Measurements from ENCODE around the gene NECAB3. TPM values are rescaled to one million over a fixed set of nuclear protein-coding genes. Genes with fewer than 3 reads are reported as not detected.

The NECAB3 gene
- total RNA-seq, 1 experiment from 2014 or later: 46.4 TPM

- ChIA-PET CTCF (no interaction called here), POLR2A (no interaction called here)
- no peak for TF ChIP-seq SIN3A (IDR thresholded peaks at IDR 0.05; ENCODE audit: borderline replicate concordance, insufficient read depth, low read depth, low read length)
- no peak for TF ChIP-seq TCF7L2 (IDR thresholded peaks at IDR 0.05; ENCODE audit: low read depth, low read length)
- TF ChIP-seq, protein P1, sequence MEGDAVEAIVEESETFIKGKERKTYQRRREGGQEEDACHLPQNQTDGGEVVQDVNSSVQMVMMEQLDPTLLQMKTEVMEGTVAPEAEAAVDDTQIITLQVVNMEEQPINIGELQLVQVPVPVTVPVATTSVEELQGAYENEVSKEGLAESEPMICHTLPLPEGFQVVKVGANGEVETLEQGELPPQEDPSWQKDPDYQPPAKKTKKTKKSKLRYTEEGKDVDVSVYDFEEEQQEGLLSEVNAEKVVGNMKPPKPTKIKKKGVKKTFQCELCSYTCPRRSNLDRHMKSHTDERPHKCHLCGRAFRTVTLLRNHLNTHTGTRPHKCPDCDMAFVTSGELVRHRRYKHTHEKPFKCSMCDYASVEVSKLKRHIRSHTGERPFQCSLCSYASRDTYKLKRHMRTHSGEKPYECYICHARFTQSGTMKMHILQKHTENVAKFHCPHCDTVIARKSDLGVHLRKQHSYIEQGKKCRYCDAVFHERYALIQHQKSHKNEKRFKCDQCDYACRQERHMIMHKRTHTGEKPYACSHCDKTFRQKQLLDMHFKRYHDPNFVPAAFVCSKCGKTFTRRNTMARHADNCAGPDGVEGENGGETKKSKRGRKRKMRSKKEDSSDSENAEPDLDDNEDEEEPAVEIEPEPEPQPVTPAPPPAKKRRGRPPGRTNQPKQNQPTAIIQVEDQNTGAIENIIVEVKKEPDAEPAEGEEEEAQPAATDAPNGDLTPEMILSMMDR (IDR thresholded peaks at IDR 0.05): no peak
- TF ChIP-seq, protein P2, sequence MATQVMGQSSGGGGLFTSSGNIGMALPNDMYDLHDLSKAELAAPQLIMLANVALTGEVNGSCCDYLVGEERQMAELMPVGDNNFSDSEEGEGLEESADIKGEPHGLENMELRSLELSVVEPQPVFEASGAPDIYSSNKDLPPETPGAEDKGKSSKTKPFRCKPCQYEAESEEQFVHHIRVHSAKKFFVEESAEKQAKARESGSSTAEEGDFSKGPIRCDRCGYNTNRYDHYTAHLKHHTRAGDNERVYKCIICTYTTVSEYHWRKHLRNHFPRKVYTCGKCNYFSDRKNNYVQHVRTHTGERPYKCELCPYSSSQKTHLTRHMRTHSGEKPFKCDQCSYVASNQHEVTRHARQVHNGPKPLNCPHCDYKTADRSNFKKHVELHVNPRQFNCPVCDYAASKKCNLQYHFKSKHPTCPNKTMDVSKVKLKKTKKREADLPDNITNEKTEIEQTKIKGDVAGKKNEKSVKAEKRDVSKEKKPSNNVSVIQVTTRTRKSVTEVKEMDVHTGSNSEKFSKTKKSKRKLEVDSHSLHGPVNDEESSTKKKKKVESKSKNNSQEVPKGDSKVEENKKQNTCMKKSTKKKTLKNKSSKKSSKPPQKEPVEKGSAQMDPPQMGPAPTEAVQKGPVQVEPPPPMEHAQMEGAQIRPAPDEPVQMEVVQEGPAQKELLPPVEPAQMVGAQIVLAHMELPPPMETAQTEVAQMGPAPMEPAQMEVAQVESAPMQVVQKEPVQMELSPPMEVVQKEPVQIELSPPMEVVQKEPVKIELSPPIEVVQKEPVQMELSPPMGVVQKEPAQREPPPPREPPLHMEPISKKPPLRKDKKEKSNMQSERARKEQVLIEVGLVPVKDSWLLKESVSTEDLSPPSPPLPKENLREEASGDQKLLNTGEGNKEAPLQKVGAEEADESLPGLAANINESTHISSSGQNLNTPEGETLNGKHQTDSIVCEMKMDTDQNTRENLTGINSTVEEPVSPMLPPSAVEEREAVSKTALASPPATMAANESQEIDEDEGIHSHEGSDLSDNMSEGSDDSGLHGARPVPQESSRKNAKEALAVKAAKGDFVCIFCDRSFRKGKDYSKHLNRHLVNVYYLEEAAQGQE (IDR thresholded peaks at IDR 0.05; ENCODE audit: insufficient read depth in 1 of 2, low read depth in 2 of 2, low read length in 1 of 2): no peak
- TF ChIP-seq POLR2AphosphoS5 (IDR thresholded peaks at IDR 0.05; ENCODE audit: low read depth, low read length): no peak
- Histone ChIP-seq H3K4me3 (ENCODE audit: low read depth in 2 of 2, low read length in 2 of 2) (no peak overlapping the region), H3K4me1 (ENCODE audit: control insufficient read depth, insufficient read depth, low read length) (0 out of 2 replicates have a peak, but pooled peaks cover 5% of the 10 kb centered on the region), H3K27ac (ENCODE audit: low read length) (no peak overlapping the region), H3K36me3 (ENCODE audit: control insufficient read depth, insufficient read depth, low read length) (no peaks in the 10 kb centered on the region), H3K9me3 (ENCODE audit: control insufficient read depth, insufficient read depth, low read depth, low read length) (no peaks in the 10 kb centered on the region), H3K27me3 (ENCODE audit: control insufficient read depth, insufficient read depth, low read length) (no peaks in the 10 kb centered on the region)
- ATAC-seq (no peak), DNase-seq (ENCODE audit: low read depth, low spot score) (no peak)
- intact Hi-C loops (cut with micrococcal nuclease; ENCODE audit: unreplicated experiment) (no loop called here), in situ Hi-C loops (cut with HindIII; ENCODE audit: low pct_unique_long_range_greater_than_20kb, low sequenced_read_pairs) (no loop called here)
- no TSS peak for BruUV-seq (replicated peaks)
Observed at GRCh38 chr20:33716498-33716897, 42.3 kb upstream of the NECAB3 start.

- BruUV-seq (replicated peaks): no TSS peak
- Histone ChIP-seq H3K27ac (ENCODE audit: low read length) (no peak overlapping the region), H3K27me3 (ENCODE audit: control insufficient read depth, insufficient read depth, low read length) (no peaks in the 10 kb centered on the region), H3K9me3 (ENCODE audit: control insufficient read depth, insufficient read depth, low read depth, low read length) (no peaks in the 10 kb centered on the region), H3K36me3 (ENCODE audit: control insufficient read depth, insufficient read depth, low read length) (no peaks in the 10 kb centered on the region), H3K4me3 (ENCODE audit: low read depth in 2 of 2, low read length in 2 of 2) (no peak overlapping the region), H3K4me1 (ENCODE audit: control insufficient read depth, insufficient read depth, low read length) (no peaks in the 10 kb centered on the region)
- POLR2A ChIA-PET: no interaction called here
- DNase-seq (ENCODE audit: low read depth, low spot score) (no peak), ATAC-seq (no peak)
- TF ChIP-seq SIN3A (IDR thresholded peaks at IDR 0.05; ENCODE audit: borderline replicate concordance, insufficient read depth, low read depth, low read length) (no peak), TCF7L2 (IDR thresholded peaks at IDR 0.05; ENCODE audit: low read depth, low read length) (no peak), POLR2AphosphoS5 (IDR thresholded peaks at IDR 0.05; ENCODE audit: low read depth, low read length) (no peak)
- TF ChIP-seq, protein P2 (IDR thresholded peaks at IDR 0.05; ENCODE audit: insufficient read depth in 1 of 2, low read depth in 2 of 2, low read length in 1 of 2): no peak
- TF ChIP-seq, protein P1 (IDR thresholded peaks at IDR 0.05): no peak
- in situ Hi-C loops (cut with HindIII; ENCODE audit: low pct_unique_long_range_greater_than_20kb, low sequenced_read_pairs) (no loop called here), intact Hi-C loops (cut with micrococcal nuclease; ENCODE audit: unreplicated experiment) (no loop called here)
- CTCF ChIA-PET: no interaction called here
Observed at GRCh38 chr20:33713865-33714367, 39.7 kb upstream of the NECAB3 start.

Data from Panc1 (cell line).